ENCODE measurements around the gene MAP2.
A peak's percentile ranks its signal among the peaks of the same experiment; 100 is the strongest.

The MAP2 gene

DNA sequence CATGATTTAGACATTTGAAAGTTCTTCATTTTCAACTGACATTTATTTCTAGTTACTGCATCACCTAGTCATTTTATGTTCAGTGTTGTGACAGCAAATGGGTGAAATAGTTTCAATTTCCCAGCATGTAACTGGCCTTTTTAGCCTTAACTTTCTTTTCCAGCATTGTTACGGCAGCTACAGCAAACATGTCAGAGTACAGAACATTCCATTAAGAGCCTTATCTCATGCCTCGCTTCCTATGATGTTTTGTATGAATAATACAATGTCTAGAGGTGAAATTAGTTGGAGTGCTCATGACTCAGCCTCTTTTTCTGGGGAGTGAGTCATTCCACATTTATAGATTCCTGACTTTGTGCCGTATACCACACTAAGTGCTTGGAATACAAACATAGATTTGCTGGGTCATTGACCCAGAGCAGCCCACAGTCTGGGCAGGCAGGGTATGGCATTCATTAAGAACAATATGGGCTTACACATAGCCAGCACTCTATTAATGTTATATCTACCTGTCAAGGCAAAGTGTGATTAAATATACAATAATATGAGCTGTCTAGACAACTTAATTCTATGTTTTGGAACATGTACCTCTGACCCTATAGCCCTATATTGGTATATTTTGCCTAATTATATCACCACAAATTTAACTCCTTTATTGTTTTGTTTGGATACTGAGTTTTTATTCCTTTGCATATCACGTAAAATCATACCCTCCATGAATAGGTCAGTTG, 72.2 kb downstream of the MAP2 start:
- no peaks in the 10 kb centered on the region for H3K36me3 ChIP-seq (replicated peaks)
- peak; percentile 98 for DNase-seq
- H3K27me3 ChIP-seq (replicated peaks) = no peaks in the 10 kb centered on the region
- H3K4me3 ChIP-seq (ENCODE audit: low read depth, low read length) = no peak overlapping the region
- in situ Hi-C loops (cut with HindIII; ENCODE audit: low pct_ligation_motif_present, low sequenced_read_pairs) = no loop called here
- TF ChIP-seq, protein P1, sequence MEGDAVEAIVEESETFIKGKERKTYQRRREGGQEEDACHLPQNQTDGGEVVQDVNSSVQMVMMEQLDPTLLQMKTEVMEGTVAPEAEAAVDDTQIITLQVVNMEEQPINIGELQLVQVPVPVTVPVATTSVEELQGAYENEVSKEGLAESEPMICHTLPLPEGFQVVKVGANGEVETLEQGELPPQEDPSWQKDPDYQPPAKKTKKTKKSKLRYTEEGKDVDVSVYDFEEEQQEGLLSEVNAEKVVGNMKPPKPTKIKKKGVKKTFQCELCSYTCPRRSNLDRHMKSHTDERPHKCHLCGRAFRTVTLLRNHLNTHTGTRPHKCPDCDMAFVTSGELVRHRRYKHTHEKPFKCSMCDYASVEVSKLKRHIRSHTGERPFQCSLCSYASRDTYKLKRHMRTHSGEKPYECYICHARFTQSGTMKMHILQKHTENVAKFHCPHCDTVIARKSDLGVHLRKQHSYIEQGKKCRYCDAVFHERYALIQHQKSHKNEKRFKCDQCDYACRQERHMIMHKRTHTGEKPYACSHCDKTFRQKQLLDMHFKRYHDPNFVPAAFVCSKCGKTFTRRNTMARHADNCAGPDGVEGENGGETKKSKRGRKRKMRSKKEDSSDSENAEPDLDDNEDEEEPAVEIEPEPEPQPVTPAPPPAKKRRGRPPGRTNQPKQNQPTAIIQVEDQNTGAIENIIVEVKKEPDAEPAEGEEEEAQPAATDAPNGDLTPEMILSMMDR (IDR thresholded peaks at IDR 0.05; ENCODE audit: low read depth, low read length, missing control alignments) = no peak
- H3K27ac ChIP-seq = peak overlapping the region; percentile 74

- peak; percentile 17 for DNase-seq
- Histone ChIP-seq H3K36me3 (replicated peaks) (no peaks in the 10 kb centered on the region), H3K4me3 (ENCODE audit: low read depth, low read length) (no peak overlapping the region), H3K27me3 (replicated peaks) (no peaks in the 10 kb centered on the region), H3K27ac (peak overlapping the region; percentile 63)
- in situ Hi-C loops (cut with HindIII; ENCODE audit: low pct_ligation_motif_present, low sequenced_read_pairs) = no loop called here
- TF ChIP-seq, protein P1 (IDR thresholded peaks at IDR 0.05; ENCODE audit: low read depth, low read length, missing control alignments) = no peak
Observed at GRCh38 chr2:209496586-209496982, 72.7 kb downstream of the MAP2 start.

DNA sequence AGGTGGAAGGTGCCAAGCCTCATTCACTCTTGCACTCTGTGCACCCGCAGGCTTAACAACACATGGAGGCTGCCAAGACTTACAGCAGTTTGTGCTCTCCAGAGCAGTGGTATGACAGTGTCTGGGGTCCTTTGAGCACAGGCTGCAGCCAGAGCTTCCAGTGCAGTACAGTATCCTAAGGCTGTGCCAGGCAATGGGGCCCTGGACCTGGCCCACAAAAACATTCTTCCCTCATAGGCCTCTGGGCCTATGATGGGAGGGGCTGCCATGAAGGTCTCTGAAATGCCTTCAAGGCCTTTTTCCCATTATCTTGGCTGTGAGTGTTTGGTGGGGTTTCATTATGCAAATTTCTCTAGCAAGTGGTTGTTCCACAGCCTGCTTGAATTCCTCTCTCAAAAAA, 74.8 kb downstream of the MAP2 start:
- Histone ChIP-seq H3K36me3 (replicated peaks) (no peaks in the 10 kb centered on the region), H3K27ac (no peak overlapping the region), H3K4me3 (ENCODE audit: low read depth, low read length) (no peak overlapping the region), H3K27me3 (replicated peaks) (no peaks in the 10 kb centered on the region)
- in situ Hi-C loops (cut with HindIII; ENCODE audit: low pct_ligation_motif_present, low sequenced_read_pairs) = no loop called here
- TF ChIP-seq, protein P1 (IDR thresholded peaks at IDR 0.05; ENCODE audit: low read depth, low read length, missing control alignments) = no peak
- DNase-seq = no peak

DNA sequence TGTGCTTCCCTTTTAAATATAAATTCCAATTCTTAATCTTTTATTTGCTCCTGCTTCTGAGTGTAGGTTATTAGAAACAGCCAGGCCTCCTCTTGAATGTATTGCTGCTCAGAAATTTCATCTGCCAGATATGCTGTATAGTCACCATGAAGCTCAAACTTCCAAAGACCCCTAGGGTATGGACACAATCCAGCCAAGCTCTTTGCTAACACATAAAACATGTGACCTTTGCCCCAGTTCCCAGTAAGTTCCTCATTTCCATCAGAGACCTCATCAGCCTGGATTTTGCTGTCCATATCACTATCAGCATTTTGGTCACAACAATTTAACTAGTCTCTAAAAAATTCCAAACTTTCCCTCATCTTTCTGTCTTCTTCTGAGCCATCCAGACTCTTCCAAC, 75.2 kb downstream of the MAP2 start:
- TF ChIP-seq, protein P1 (IDR thresholded peaks at IDR 0.05; ENCODE audit: low read depth, low read length, missing control alignments) = no peak
- H3K27me3 ChIP-seq (replicated peaks) = no peaks in the 10 kb centered on the region
- in situ Hi-C loops (cut with HindIII; ENCODE audit: low pct_ligation_motif_present, low sequenced_read_pairs) = no loop called here
- no peak overlapping the region for H3K4me3 ChIP-seq (ENCODE audit: low read depth, low read length)
- H3K27ac ChIP-seq = no peak overlapping the region
- H3K36me3 ChIP-seq (replicated peaks) = no peaks in the 10 kb centered on the region
- DNase-seq = peak; percentile 64

DNA sequence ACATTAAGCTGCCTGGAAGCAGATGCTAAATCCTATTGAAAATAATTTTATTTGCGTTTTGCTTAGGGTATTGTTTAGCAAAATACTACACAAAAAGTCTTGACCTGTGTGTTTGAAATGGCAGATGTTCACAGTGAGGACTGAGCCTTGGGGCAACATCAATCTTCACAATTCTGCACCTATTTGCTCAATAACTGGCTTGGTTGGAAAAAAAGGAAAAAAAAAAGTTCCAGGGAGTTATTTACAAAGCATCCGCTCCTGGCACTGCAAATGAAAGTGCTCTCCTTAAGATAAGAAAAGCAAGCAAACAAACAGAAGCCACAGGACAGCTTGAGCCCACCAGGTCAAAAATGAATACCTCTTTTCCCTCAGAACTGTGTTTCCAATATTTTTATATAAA, 77.7 kb downstream of the MAP2 start:
- Histone ChIP-seq H3K27me3 (replicated peaks) (no peaks in the 10 kb centered on the region), H3K27ac (no peak overlapping the region), H3K36me3 (replicated peaks) (no peaks in the 10 kb centered on the region), H3K4me3 (ENCODE audit: low read depth, low read length) (no peak overlapping the region)
- no peak for DNase-seq
- TF ChIP-seq, protein P1 (IDR thresholded peaks at IDR 0.05; ENCODE audit: low read depth, low read length, missing control alignments) = no peak
- in situ Hi-C loops (cut with HindIII; ENCODE audit: low pct_ligation_motif_present, low sequenced_read_pairs) = no loop called here

- TF ChIP-seq, protein P1 (IDR thresholded peaks at IDR 0.05; ENCODE audit: low read depth, low read length, missing control alignments) = no peak
- Histone ChIP-seq H3K4me3 (ENCODE audit: low read depth, low read length) (no peak overlapping the region), H3K27ac (no peak overlapping the region), H3K27me3 (replicated peaks) (no peaks in the 10 kb centered on the region), H3K36me3 (replicated peaks) (no peaks in the 10 kb centered on the region)
- no peak for DNase-seq
- in situ Hi-C loops (cut with HindIII; ENCODE audit: low pct_ligation_motif_present, low sequenced_read_pairs) = no loop called here
Observed at GRCh38 chr2:209505410-209505809, 81.6 kb downstream of the MAP2 start.
